ENCODE data around the gene ABCC2.

The ABCC2 gene

GRCh38 chr10:99870123-99870730 lies 87.8 kb downstream of the ABCC2 start:
- no peak for TF ChIP-seq CTCF (conservative IDR thresholded peaks at IDR 0.05)
- no peak overlapping the region for H3K27ac ChIP-seq

DNA sequence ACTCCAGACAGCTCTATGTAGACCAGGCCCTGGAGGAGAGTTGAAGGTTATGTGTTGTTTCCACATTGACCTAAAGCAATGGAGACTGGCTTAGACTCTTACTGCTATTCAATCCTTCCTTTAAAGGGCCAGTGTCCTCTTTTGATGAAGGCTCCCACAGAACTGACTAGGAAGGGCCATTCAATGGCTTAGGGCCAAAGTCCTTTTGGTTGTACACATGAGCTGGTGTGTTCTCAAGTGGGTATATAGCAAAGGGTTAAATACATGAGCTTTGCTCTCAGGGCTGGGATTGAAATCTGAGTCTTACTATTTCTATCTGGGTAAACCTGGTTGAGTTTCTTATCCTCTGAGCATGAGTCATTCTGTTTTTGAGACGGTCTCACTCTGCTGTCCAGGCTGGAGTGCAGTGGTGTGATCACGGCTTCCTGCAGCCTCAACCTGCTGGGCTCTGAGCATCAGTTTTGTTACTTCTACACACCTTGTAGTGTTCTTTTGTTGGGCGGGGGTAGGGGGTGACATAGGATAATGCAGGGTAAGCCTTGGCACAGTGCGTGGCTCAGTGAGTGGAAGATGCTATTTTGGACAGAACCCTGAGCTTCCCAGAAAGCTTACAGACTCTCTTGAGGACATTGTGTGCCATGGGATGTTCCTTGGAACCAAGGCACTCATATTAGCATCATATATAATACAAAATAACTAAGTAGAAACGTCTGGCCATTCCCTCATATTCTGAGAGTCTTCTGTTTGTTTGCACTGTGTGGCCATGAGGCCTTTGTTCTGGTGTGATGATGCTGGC lies 90.1 kb downstream of the ABCC2 start:
- no peak overlapping the region for H3K27ac ChIP-seq

DNA sequence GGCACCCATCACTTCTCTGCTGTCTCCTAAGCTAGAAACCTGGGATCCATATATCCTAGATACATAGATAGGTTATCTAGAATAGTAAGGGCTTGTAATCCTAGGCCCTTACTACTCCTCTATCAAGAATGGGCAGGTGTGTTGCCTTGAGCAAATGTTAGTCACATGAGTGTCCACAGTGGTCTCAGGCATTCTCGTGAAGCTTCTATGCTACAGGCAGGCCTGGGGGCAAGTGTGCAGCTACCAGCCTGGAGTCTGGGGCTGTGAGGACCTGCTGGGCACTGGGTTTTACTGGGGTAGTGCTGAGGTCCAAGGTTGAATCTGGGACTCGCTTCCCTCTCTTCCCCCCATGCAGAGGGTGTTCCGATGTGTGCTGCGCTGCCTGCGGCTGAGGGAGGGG lies 91.4 kb downstream of the ABCC2 start:
- no peak for TF ChIP-seq CTCF (conservative IDR thresholded peaks at IDR 0.05)
- H3K27ac ChIP-seq = no peak overlapping the region; the same call in 1 of the 2 replicates

More for the DNA sequence above, 90.1 kb downstream of the ABCC2 start:
- TF ChIP-seq CTCF (conservative IDR thresholded peaks at IDR 0.05) = no peak

DNA sequence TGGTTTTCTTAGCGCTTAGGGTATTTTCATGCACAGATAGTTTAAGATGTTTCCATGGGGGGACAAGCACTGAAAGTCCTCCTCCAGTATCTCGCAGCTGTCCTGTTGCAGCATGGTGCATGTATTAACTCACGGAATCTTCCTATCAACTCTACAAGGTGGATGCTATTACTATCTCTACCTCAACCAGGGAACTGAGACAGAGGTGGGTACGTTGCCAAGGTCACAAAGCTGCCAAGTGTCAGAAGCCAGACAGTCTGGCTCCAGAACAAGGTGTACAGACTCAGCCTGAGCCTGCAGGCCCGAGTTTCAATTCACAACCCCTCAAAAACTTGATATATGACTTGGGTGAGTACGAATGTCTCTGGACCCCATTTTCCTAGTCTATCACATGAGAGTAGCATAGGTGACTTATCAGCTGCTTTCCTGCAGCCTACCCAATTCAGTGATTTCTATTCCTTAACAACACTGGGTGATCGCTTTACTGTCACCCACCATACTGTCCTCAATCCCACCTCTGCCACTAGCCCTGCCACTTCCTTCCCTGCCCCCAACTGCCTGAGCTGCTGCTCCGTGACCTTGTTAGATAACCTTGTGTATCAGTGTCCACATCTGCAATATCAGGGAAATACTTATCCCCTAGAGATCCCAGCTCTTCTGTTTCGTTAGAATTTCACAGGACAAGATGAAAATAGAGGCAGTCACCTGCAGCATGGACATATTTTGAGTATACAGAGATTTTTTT lies 92.1 kb downstream of the ABCC2 start:
- no peak for TF ChIP-seq CTCF (conservative IDR thresholded peaks at IDR 0.05)
- peak overlapping the region; percentile 22; the same call in 1 of the 2 replicates for H3K27ac ChIP-seq

DNA sequence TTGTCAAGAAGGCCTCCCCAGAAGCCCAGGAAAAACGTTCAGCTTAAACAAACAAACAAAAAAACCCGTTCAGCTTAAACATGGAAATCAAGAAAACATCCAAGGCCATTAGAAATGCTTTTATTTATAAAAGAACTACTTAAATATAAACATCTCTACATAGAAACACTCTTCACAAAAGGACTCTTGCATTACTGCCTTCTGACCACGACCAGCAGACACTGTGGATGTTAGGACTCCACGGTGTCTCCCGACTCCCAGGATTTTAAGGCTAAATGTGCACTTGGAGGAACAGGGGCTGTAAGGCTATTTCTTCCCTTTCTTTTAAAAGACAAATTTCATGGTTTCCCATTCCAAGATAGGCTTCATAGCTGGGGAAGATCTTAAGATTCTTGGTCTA lies 93.0 kb downstream of the ABCC2 start:
- no peak for TF ChIP-seq CTCF (conservative IDR thresholded peaks at IDR 0.05)
- H3K27ac ChIP-seq = no peak overlapping the region

DNA sequence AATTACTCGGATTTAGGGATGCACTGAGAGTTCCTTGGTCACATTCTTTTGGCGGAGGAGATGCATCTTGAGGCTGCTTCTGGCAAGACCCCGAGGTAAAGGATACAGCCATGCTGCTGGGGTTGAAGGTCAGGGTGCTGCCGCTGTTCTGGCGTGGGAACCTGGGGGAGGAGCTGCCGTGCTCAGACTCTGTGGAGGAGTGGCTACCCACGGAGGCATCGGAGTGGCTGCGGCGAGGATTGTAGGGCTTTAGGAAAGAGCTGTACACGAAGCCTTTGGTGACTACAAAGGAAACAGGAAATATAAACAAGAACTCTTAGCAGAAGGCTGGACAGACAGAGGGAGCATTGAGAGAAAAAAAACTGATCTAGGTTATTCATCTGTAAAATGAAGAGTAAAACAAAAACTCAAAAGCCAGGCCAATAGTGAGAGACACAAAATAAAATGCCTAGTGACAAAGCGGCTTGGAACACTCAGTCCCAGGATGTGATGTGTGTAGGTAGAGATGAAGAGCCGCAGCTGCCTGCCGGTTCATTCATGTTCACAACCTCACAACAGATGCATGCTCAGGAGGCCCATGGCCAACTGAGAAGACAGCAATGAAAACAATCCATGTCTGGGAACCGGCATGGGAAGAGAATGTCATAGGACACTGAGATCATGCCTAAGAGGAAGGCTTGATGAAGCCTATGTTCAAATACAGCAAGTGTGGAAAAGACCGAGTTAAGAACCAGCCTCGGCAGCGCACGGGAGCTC lies 97.8 kb downstream of the ABCC2 start:
- H3K27ac ChIP-seq = no peak overlapping the region
- no peak for TF ChIP-seq CTCF (conservative IDR thresholded peaks at IDR 0.05)

Measured in VCaP (cell line).